ENCODE data around the gene ADSS2. TPM values are rescaled to one million over a fixed set of nuclear protein-coding genes. Genes with fewer than 3 reads are reported as not detected.

Gene ADSS2
- total RNA-seq, 1 experiment from 2014 or later = 82.8 TPM

GRCh38 chr1:244442850-244443249, 8.9 kb downstream of the ADSS2 start:
- H3K4me3 Mint-ChIP-seq = no peak overlapping the region
- peaks cover 2% of the 10 kb centered on the region for H3K36me3 Mint-ChIP-seq
- POLR2A ChIA-PET = no interaction called here

GRCh38 chr1:244439391-244440032, 12.2 kb downstream of the ADSS2 start:
- no peak overlapping the region for H3K4me3 Mint-ChIP-seq
- ChIA-PET CTCF (no interaction called here), POLR2A (no interaction called here)
- H3K27ac Mint-ChIP-seq = peak overlapping the region; percentile 73
- H3K4me1 Mint-ChIP-seq = peaks cover 24% of the 10 kb centered on the region
- H3K27me3 Mint-ChIP-seq (ENCODE audit: low read depth) = no peaks in the 10 kb centered on the region
- 0 out of 2 replicates have a peak, but pooled peaks have one; percentile 48 for TF ChIP-seq ZNF121 (CRISPR knock-in tag; IDR thresholded peaks at IDR 0.05)
- TF ChIP-seq MLX (CRISPR knock-in tag; IDR thresholded peaks at IDR 0.05) = no peak
- peaks cover 25% of the 10 kb centered on the region for H3K36me3 Mint-ChIP-seq
- peak; percentile 37 for DNase-seq (ENCODE audit: low spot score)
- peak; percentile 97 for ATAC-seq
- no peaks in the 10 kb centered on the region for H3K9me3 Mint-ChIP-seq

More at GRCh38 chr1:244442850-244443249, 8.9 kb downstream of the ADSS2 start:
- Mint-ChIP-seq H3K4me1 (peaks cover 54% of the 10 kb centered on the region), H3K27me3 (ENCODE audit: low read depth) (no peaks in the 10 kb centered on the region), H3K9me3 (no peaks in the 10 kb centered on the region), H3K27ac (no peak overlapping the region; the same call in 1 of the 2 replicates)
- DNase-seq (ENCODE audit: low spot score) (no peak), ATAC-seq (no peak)
- TF ChIP-seq MLX (CRISPR knock-in tag; IDR thresholded peaks at IDR 0.05) (no peak), CREM (CRISPR knock-in tag; IDR thresholded peaks at IDR 0.05) (no peak), ATF1 (CRISPR knock-in tag; IDR thresholded peaks at IDR 0.05) (no peak)
- CTCF ChIA-PET = no interaction called here

GRCh38 chr1:244437086-244437468, 14.6 kb downstream of the ADSS2 start:
- no peaks in the 10 kb centered on the region for H3K27me3 Mint-ChIP-seq (ENCODE audit: low read depth)
- H3K4me3 Mint-ChIP-seq = no peak overlapping the region
- ChIA-PET CTCF (no interaction called here), POLR2A (no interaction called here)
- peaks cover 33% of the 10 kb centered on the region for H3K36me3 Mint-ChIP-seq
- DNase-seq (ENCODE audit: low spot score) (no peak), ATAC-seq (no peak)
- H3K27ac Mint-ChIP-seq = no peak overlapping the region
- no peaks in the 10 kb centered on the region for H3K9me3 Mint-ChIP-seq
- H3K4me1 Mint-ChIP-seq = peaks cover 24% of the 10 kb centered on the region
- TF ChIP-seq ZNF512 (CRISPR knock-in tag; IDR thresholded peaks at IDR 0.05; ENCODE audit: borderline replicate concordance) (no peak), CREB1 (CRISPR knock-in tag; IDR thresholded peaks at IDR 0.05) (no peak), ZNF281 (CRISPR knock-in tag; IDR thresholded peaks at IDR 0.05) (no peak), CDX4 (CRISPR knock-in tag; IDR thresholded peaks at IDR 0.05; ENCODE audit: borderline replicate concordance) (no peak), RORB (CRISPR knock-in tag; IDR thresholded peaks at IDR 0.05) (no peak), ZBTB21 (CRISPR knock-in tag; IDR thresholded peaks at IDR 0.05; ENCODE audit: borderline replicate concordance) (no peak), NFATC4 (CRISPR knock-in tag; IDR thresholded peaks at IDR 0.05) (no peak)
